ENCODE data around the gene CHRNG.

CHRNG gene

GRCh38 chr2:232506709-232507108 is 32.8 kb upstream of the CHRNG start:
- no peak for DNase-seq

DNA sequence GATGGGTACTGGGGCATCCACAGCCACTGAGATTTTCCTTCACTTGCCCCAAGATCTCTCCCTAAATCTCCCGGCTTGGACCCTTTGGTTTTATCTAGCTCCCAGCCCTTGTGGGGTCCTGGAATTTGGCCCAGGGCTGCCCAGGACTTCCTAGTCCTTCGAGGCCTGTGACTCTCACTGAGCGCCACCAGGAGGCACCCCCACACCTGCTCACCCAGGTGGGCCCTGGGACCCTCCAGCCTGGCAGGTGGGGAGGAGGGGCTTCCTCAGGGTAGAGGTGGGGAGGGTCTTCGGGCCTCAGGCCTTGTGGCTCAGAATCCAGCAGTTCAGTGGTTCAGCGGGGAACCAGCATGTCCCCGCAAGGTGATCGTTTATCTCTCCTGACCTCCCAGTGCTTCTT is 31.2 kb upstream of the CHRNG start:
- no peak for DNase-seq

GRCh38 chr2:232511336-232511890 is 28.1 kb upstream of the CHRNG start:
- DNase-seq, result peak; percentile 26 to 69

DNA sequence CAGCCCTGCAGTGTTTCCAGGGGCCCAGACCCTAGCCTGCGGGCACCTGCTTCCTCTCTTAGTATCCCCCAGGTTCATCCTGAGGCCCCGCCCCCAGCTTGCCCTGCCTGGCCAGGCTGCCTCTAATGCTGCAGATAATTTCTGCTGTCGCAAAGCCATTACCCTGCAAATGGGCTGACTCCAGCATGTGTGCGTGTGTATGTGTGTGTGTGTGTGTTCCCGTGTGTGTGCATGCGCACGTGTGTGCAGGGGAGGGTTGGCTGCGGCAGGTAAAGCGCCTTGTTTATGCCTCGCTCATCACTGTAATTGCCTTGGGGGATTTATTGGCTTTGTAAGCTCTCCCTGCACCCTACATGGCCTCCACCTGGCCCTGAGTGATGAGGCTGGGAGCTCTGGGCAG is 26.9 kb upstream of the CHRNG start:
- DNase-seq, result peak in 1 of 2 experiments; percentile 16

DNA sequence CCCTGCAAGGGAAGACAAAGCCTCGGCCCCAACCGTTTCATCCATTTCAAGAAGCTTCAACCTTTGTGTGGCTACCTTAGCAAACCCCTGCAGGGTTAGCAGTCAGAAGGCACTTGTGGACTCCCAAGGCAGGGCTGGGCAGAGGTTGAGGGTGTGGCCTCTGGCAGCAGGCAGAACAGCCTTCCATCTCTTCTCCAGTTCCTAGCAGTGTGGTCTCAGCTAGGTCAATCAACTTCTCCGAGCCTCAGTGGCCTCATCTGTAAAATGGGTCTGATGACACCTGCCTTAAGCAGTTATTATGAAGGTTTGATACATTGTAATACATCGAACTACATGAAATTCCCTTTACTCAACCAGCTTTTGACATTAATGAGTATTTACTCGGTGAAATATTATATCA is 26.1 kb upstream of the CHRNG start:
- DNase-seq, result no peak

GRCh38 chr2:232515639-232516038 is 23.9 kb upstream of the CHRNG start:
- DNase-seq, result no peak

- DNase-seq, result no peak
Measured at GRCh38 chr2:232516551-232516950, 22.9 kb upstream of the CHRNG start.

DNA sequence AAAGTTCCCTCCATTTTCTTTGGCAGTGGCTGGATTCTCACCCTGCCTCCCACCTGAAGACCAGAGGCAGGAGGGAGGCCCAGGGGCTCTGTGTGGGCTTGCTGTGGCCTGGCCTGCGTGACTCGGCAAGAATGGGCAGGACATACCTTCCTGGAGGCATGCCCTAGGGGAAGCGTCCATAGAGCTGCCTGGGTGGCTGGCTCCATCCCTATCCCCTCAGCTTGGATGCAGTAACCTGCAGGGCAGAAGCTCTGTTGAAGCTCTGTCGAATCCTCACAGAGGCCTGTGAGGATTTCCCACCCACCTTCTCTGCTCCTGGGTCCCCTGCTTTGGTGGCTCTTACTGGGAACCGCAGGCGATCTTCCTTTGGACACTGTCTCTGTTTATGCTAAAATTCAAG is 20.6 kb upstream of the CHRNG start:
- no peak for DNase-seq

- DNase-seq, result no peak
Measured at GRCh38 chr2:232519581-232520438, 19.7 kb upstream of the CHRNG start, which contains the start of gene PRSS56. Gene PRSS56, plus strand, starts transcription at chr2:232520388. Its CDS starts 211 bp downstream, at chr2:232520599.

DNA sequence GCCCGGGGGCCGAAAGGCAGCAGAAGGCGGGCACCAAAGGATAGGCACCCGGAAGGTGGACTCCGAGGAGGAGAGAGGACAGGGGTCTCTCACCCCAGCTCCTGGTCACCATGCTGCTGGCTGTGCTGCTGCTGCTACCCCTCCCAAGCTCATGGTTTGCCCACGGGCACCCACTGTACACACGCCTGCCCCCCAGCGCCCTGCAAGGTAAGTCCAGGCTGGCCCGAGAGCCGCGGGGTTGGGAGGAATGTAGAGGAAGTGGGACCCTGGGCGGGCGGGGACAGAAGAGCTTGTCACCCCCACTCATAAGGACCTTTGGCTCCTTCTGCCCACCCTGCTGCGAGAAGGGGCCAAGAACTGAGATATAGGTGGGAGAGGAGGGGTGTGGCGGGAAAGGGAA is 19.0 kb upstream of the CHRNG start:
- DNase-seq, result no peak

- no peak for DNase-seq
Measured at GRCh38 chr2:232521098-232521497, 18.4 kb upstream of the CHRNG start.

DNA sequence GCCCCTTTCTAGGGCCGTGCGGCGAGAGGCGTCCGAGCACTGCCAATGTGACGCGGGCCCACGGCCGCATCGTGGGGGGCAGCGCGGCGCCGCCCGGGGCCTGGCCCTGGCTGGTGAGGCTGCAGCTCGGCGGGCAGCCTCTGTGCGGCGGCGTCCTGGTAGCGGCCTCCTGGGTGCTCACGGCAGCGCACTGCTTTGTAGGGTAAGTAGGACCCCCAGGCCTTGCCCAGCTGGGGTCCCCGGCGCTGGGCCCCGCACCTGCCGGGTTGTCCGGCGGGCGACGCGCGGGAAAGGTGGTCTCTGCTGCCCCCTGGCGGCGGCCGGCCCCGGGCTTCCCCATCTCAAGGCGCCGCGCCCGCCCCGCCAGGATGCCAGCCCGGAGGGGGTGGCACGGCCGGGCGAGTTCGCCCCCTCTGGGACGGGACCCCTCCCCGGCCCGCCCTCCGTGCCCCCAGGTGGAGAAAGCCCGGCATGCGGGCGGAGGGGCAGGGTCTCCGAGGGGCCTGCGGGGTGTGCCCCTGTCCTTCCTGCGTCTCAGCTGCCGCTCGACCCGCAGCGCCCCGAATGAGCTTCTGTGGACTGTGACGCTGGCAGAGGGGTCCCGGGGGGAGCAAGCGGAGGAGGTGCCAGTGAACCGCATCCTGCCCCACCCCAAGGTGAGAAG is 17.4 kb upstream of the CHRNG start:
- no peak for DNase-seq

DNA sequence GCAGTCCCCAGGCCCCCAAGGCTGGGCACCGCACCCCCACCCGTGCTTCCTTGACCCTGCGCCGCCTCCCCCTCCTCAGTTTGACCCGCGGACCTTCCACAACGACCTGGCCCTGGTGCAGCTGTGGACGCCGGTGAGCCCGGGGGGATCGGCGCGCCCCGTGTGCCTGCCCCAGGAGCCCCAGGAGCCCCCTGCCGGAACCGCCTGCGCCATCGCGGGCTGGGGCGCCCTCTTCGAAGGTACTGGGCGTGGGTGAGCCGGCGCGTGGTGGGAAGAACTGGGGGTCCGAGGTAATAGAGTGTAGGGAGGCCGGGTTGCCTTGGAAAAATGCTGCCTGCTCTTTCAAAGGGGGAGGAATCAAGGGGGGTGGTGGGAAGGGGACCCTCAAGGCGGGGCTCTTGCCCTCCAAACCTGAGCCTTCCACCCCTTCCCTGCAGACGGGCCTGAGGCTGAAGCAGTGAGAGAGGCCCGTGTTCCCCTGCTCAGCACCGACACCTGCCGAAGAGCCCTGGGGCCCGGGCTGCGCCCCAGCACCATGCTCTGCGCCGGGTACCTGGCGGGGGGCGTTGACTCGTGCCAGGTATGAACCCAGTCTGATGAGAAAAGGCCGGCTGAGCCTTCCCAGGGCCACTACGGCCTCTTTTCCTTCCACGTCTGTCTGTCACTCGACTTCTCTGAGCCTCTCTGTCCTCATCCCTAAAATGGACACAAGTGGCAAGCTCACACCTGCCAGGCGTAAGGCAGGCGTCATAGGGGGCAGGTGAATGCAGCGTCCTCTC is 16.7 kb upstream of the CHRNG start:
- DNase-seq, result no peak

DNA sequence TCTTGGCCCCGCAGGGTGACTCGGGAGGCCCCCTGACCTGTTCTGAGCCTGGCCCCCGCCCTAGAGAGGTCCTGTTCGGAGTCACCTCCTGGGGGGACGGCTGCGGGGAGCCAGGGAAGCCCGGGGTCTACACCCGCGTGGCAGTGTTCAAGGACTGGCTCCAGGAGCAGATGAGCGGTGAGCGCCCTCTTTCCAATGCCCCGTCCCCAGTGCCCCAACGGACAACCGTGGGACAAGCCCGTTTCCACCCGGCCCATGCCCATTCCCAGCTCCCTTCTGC is 16.1 kb upstream of the CHRNG start:
- no peak for DNase-seq

- DNase-seq, result no peak
Measured at GRCh38 chr2:232523682-232524597, 15.6 kb upstream of the CHRNG start.

- no peak for DNase-seq
Measured at GRCh38 chr2:232524771-232525170, 14.7 kb upstream of the CHRNG start.

GRCh38 chr2:232525199-232525598 is 14.3 kb upstream of the CHRNG start:
- no peak for DNase-seq

- DNase-seq, result peak; percentile 29 to 62
Measured at GRCh38 chr2:232525791-232526371, 13.6 kb upstream of the CHRNG start, which contains the start of gene CHRND. Gene CHRND, plus strand, starts transcription at chr2:232526160. Its CDS starts 56 bp downstream, at chr2:232526216.

DNA sequence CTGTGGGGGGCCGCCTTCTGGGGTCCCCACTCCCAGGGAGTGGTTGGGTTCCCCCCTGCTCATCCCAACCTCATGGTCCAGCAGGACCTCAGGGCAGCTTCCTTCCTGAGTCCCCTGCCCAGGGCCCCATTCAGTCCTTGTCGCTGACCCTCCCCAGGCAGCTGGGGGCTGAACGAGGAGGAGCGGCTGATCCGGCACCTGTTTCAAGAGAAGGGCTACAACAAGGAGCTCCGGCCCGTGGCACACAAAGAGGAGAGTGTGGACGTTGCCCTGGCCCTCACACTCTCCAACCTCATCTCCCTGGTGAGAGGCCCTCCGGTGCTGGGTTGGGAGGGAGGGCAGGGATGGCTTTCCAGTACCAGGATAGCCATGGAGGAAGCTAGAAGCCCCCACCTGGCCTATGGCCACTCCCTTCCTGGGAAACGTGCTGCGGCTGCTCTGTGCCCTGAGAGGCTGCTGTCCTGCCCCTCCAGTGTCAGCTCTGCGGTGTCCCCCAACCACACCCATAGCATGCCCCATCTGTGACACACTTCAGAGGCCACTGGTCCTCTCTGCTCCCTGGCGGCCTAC is 13.0 kb upstream of the CHRNG start:
- DNase-seq, result no peak

DNA sequence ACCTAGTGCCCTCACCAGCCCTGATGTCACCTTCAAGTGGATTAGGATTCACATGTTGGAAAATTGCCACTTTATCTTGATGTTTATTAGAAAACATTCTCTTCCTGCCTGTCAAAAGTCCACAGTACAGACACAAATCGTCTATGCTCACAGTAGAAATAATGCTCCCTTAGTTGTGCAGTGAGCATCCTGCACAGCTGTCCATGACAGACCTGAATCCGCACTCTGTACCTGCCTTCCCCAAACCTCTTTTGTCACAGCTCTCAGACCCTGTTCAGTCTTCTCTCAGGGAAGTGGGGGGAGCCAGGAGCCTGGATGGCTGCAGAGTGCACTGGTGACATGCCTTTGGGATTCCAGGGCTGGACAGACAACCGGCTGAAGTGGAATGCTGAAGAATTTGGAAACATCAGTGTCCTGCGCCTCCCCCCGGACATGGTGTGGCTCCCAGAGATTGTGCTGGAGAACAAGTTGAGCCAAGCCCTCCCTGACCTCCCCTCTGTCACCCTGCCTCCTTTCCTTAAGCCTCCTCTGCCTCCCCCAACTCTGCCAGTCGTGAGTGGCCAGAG is 11.5 kb upstream of the CHRNG start:
- no peak for DNase-seq

Measured in SHP77 (cell line).